GM12878 (cell line): ENCODE results near the gene NPAS3. TPM values are rescaled to one million over a fixed set of nuclear protein-coding genes. Genes with fewer than 3 reads are reported as not detected.

Experiments used
- ATAC-seq: fragments of 200-7000 bp; cut with Tn5 transposase; 3 replicates; pipeline ENCODE4 v1.9.1; 2020; ENCODE audit warnings: mild to moderate bottlenecking, moderate library complexity
- BruUV-seq: library from RNA; stranded (reverse); fragments of 400-500 nt; replicated peaks from 2 replicates; lab custom pipeline; 2021; lab: Mats Ljungman, UMichigan
- CTCF ChIA-PET: fragments of 300-600 bp; sonication (Branson Sonifier 250); formaldehyde crosslinking; extraction: SDS; loops from one replicate; lab custom pipeline; 2021; ENCODE audit warnings: inconsistent platforms; lab: Yijun Ruan, JAX
- POLR2A ChIA-PET: fragments of 350-600 bp; formaldehyde crosslinking; extraction: SDS; loops from one replicate; lab custom pipeline; 2021; ENCODE audit warnings: inconsistent platforms; lab: Charles Lee
- RAD21 ChIA-PET: fragments of 300-600 bp; sonication (Branson Sonifier 250); formaldehyde crosslinking; loops from one replicate; lab custom pipeline; 2023; ENCODE audit warnings: antibody characterized with exemption; ENCODE audit not compliant: unreplicated experiment; lab: Charles Lee
- SMC1A ChIA-PET: fragments of 300-600 bp; sonication (Branson Sonifier 250); formaldehyde crosslinking; loops from one replicate; lab custom pipeline; 2023; ENCODE audit not compliant: unreplicated experiment, uncharacterized antibody; lab: Charles Lee
- DNase-seq: peaks from one replicate; pipeline ENCODE4 v3.0.0-alpha.2; 2011; ENCODE audit warnings: low read depth, low spot score
- FAIRE-seq: peaks from 3 replicates; lab custom pipeline; 2011; peaks lifted over from hg19 to GRCh38; lab: Jason Lieb, UNC
- H2AFZ ChIP-seq: 2 replicates; pipeline ENCODE4 v1.6.0; 2011; ENCODE audit warnings: low read depth, low read length, control low read depth; ENCODE audit not compliant: control insufficient read depth
- H3K27ac ChIP-seq: 2 replicates; pipeline ENCODE4 v1.5.1; 2011; ENCODE audit warnings: control low read depth; ENCODE audit not compliant: control insufficient read depth, insufficient read depth
- H3K27me3 ChIP-seq, 2 experiments: replicated peaks in 1 of 2; 2 replicates each; pipeline versions ENCODE4 v1.6.0 to v1.6.1; 2011; ENCODE audit warnings: low read length in 1 of 2; ENCODE audit not compliant: control insufficient read depth in 2 of 2, insufficient read depth in 2 of 2
- H3K36me3 ChIP-seq, 2 experiments: 2 replicates each; pipeline ENCODE4 v1.5.1; 2011; ENCODE audit warnings: low read length in 1 of 2; ENCODE audit not compliant: control insufficient read depth in 2 of 2, insufficient read depth in 2 of 2
- H3K4me1 ChIP-seq: 2 replicates; pipeline ENCODE4 v1.6.1; 2011; ENCODE audit warnings: mild to moderate bottlenecking, low read length, moderate library complexity, mixed read lengths; ENCODE audit not compliant: control insufficient read depth, insufficient read depth
- H3K4me2 ChIP-seq: 2 replicates; pipeline ENCODE4 v1.6.0; 2011; ENCODE audit warnings: control low read depth; ENCODE audit not compliant: control insufficient read depth, insufficient read depth
- H3K4me3 ChIP-seq: fragments of 200-600 bp; sonication (generic); 2 replicates; pipeline ENCODE4 v1.5.1; 2016
- H3K79me2 ChIP-seq: 2 replicates; pipeline ENCODE4 v1.6.0; 2011; ENCODE audit warnings: low read length; ENCODE audit not compliant: control insufficient read depth, insufficient read depth
- H3K9ac ChIP-seq: 2 replicates; pipeline ENCODE4 v1.8.0; 2011; ENCODE audit warnings: low read length, control low read depth, mixed read lengths; ENCODE audit not compliant: control insufficient read depth, insufficient read depth
- H3K9me3 ChIP-seq: replicated peaks from 3 replicates; pipeline ENCODE4 v1.5.1; 2011; ENCODE audit warnings: mild to moderate bottlenecking, low read length; ENCODE audit not compliant: control insufficient read depth, insufficient read depth
- H4K20me1 ChIP-seq: 2 replicates; pipeline ENCODE4 v1.6.0; 2011; ENCODE audit not compliant: control insufficient read depth, insufficient read depth
- NFYA ChIP-seq: IDR thresholded peaks from 2 replicates; pipeline ENCODE4 v1.6.1; 2011; ENCODE audit warnings: low read depth, mild to moderate bottlenecking, low read length, improper control_type of control experiment, borderline replicate concordance
- NR2C2 ChIP-seq: IDR thresholded peaks from 2 replicates; pipeline ENCODE4 v1.6.1; 2011; ENCODE audit warnings: borderline replicate concordance, low read depth; ENCODE audit not compliant: control insufficient read depth, insufficient read length
- POLR2AphosphoS5 ChIP-seq: IDR thresholded peaks from 2 replicates; pipeline ENCODE4 v1.6.1; 2011; ENCODE audit warnings: mild to moderate bottlenecking, low read length, inconsistent platforms
- SUPT20H ChIP-seq: IDR thresholded peaks from 2 replicates; pipeline ENCODE4 v1.6.1; 2011; ENCODE audit warnings: low read depth, mild to moderate bottlenecking, low read length, moderate library complexity, borderline replicate concordance; ENCODE audit not compliant: control insufficient read depth
- ZNF622 ChIP-seq: fragments of 450-650 bp; IDR thresholded peaks from 2 replicates; pipeline ENCODE4 v1.6.1; 2017; ENCODE audit warnings: mild to moderate bottlenecking, inconsistent platforms
- WGBS: methylation state at CpG from one replicate; pipeline ENCODE4 v1.1.6; 2016; ENCODE audit warnings: low lambda C conversion rate; ENCODE audit not compliant: insufficient replicate concordance, insufficient coverage; ENCODE audit errors: missing lambda C conversion rate; 5-methylcytosine and 5-hydroxymethylcytosine counted together
- in situ Hi-C: fragments of 300-500 bp; cut with MboI; formaldehyde crosslinking; loops from 9 replicates; pipeline ENCODE4 v1.14.3; 2018; ENCODE audit warnings: mixed read lengths
- intact Hi-C: fragments of 100-400 bp; cut with micrococcal nuclease; formaldehyde crosslinking; loops from one replicate; pipeline ENCODE4 v1.14.2; 2022; ENCODE audit not compliant: unreplicated experiment
- polyA plus RNA-seq, 11 experiments: library from polyadenylated mRNA; depleted of rRNA in 4 of 11; unstranded in 6 of 11; stranded (reverse) in 5 of 11; fragments of >200 nt; fragmentation: Nextera tagmentation in 4 of 11; fragmentation: Illumina TruSeq in 1 of 11; extraction: Ambion mirVana in 4 of 11; extraction: Trizol in 1 of 11; gene quantifications; 1 replicate in 1 of 11; 2 replicates in 10 of 11; pipeline versions ENCODE4 v1.2.1 to v1.2.3, GENCODE V29; 2011 to 2016; ENCODE audit warnings: inconsistent platforms in 2 of 11, missing spikeins in 2 of 11, low read depth in 1 of 11
- total RNA-seq, 4 experiments: library from RNA; depleted of rRNA in 3 of 4; stranded (reverse); fragments of >200 nt in 3 of 4; fragmentation: Illumina TruSeq in 1 of 4; extraction: Trizol in 1 of 4; gene quantifications; 2 replicates each; pipeline versions ENCODE4 v1.2.1 to v1.2.3, GENCODE V29; 2013 to 2021
- TF ChIP-seq, protein P1 (sequence below): fragments of 450-650 bp; IDR thresholded peaks from 2 replicates; pipeline ENCODE4 v1.6.1; 2017; ENCODE audit warnings: borderline replicate concordance

The NPAS3 gene
- total and polyA plus RNA-seq, 10 of the 15 experiments (the other 5 are each of a cell fraction or from before 2014, with no cell fraction given) = under 0.01 to 2.7 (median 0.03) TPM; not detected in 6

DNA sequence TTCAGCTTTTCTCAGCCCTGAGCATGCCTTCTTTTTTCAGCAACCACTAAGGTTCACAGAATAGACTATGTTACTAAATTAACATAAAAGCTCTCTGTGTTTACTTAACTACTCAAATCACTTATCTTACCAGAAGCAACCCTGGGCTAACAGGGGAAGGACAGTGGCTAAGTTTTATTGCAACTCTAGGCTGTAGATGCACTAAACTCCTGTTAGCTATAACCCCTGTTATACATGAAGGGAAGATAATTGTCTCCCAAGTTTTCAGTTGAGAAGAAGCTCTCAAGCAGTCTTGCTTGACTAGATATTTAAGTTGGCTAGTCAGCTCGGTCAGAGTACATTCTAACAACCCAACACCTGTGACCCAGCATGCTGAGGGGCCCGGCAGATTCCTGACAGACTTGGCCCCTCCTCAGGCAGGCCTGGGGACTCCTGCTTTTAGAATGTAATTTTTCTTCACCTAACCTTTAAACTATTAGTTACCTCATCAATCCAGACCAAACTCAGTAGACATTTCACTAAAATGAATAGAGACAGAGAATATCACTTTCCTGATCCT lies 547.7 kb downstream of the NPAS3 start:
- ChIA-PET SMC1A (interaction anchor here (0.6 to 10.5 kb wide), 10 partner anchors 10 to 775 kb away, joined by 3 to 120 read pairs (median 5); no protein-coding TSS in a partner anchor), CTCF (interaction anchor here (0.9 to 1.8 kb wide), 4 partner anchors 9 to 307 kb away, joined by 3 to 4 read pairs (median 4); no protein-coding TSS in a partner anchor), POLR2A (interaction anchor here (1.3 to 1.4 kb wide), 2 partner anchors 23 to 32 kb away, joined by 3 to 4 read pairs; no protein-coding TSS in a partner anchor), RAD21 (interaction anchor here (0.6 to 1.7 kb wide), 5 partner anchors 10 to 307 kb away, joined by 3 to 6 read pairs (median 3); no protein-coding TSS in a partner anchor)
- Histone ChIP-seq H3K36me3 (no peaks in the 10 kb centered on the region), H4K20me1 (no peaks in the 10 kb centered on the region), H3K9ac (no peak overlapping the region), H3K27ac (no peak overlapping the region), H3K9me3 (no peaks in the 10 kb centered on the region), H3K27me3 (peaks cover 0 to 4% of the 10 kb centered on the region in 2 experiments; a peak in 2 of 4 replicates), H3K4me3 (no peak overlapping the region), H3K79me2 (no peaks in the 10 kb centered on the region), H3K4me1 (no peaks in the 10 kb centered on the region), H3K4me2 (no peak overlapping the region), H2AFZ (no peak overlapping the region)
- intact Hi-C loops (no loop called here), in situ Hi-C loops (no loop called here)
- 7% methylated on average over 2 of the region's 2 CpGs for WGBS
- FAIRE-seq = no peak
- DNase-seq = no peak
- TF ChIP-seq ZNF622 = no peak
- TF ChIP-seq POLR2AphosphoS5 = no peak
- TF ChIP-seq NR2C2 = no peak
- TF ChIP-seq, protein P1, sequence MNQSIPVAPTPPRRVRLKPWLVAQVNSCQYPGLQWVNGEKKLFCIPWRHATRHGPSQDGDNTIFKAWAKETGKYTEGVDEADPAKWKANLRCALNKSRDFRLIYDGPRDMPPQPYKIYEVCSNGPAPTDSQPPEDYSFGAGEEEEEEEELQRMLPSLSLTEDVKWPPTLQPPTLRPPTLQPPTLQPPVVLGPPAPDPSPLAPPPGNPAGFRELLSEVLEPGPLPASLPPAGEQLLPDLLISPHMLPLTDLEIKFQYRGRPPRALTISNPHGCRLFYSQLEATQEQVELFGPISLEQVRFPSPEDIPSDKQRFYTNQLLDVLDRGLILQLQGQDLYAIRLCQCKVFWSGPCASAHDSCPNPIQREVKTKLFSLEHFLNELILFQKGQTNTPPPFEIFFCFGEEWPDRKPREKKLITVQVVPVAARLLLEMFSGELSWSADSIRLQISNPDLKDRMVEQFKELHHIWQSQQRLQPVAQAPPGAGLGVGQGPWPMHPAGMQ = no peak
- no peak for TF ChIP-seq NFYA
- TF ChIP-seq SUPT20H = no peak
- BruUV-seq = no TSS peak
- ATAC-seq = no peak
